NCI-H146 treated with DMSO at 0.1 percent for 48 hours (cell line): ENCODE data around the gene BRD8.

ENCODE experiments used
- DNase-seq: peaks from one replicate; lab custom pipeline; 2025; ENCODE audit not compliant: unreplicated experiment; lab: John Stamatoyannopoulos, UW

The BRD8 gene

DNA sequence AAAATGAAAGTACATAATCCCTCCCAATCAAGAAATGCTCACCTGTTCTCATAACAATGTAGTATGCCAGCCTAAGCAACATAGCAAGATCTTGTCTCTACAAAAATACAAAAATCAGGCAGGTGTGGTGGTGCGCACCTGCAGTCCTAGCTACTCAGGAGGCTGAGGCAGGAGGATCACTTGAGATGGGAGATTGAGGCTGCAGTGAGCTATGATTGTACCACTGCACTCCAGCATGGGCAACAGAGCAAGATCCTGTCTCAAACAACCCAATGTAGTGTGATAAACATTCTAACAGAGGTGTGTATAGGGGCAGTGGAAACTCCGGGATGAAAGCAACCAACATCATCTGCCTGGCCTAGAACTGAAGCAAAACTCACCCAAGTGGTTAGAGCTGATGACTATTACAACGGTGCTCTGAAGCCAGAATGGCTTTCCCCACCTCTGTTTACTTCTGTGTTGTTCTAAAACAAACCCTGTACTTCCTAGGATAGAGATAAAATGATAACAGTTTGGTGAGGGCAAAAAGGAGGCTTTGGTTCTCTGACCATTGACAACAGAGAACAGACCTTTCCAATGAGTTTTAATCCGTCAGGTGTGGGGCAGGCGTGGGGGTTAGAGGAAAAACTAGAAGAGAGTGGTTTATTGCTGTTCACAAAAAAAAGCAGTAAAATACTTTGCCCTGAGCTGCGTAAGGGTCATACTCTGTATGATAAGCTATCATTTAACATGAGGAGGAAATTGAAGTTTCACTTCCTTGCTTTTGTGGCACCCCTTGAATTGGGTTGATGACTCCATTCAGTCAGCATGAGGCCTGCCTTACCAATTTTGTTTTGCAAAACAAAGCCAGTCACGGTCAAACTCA is 75.7 kb downstream of the BRD8 start:
- DNase-seq = no peak

DNA sequence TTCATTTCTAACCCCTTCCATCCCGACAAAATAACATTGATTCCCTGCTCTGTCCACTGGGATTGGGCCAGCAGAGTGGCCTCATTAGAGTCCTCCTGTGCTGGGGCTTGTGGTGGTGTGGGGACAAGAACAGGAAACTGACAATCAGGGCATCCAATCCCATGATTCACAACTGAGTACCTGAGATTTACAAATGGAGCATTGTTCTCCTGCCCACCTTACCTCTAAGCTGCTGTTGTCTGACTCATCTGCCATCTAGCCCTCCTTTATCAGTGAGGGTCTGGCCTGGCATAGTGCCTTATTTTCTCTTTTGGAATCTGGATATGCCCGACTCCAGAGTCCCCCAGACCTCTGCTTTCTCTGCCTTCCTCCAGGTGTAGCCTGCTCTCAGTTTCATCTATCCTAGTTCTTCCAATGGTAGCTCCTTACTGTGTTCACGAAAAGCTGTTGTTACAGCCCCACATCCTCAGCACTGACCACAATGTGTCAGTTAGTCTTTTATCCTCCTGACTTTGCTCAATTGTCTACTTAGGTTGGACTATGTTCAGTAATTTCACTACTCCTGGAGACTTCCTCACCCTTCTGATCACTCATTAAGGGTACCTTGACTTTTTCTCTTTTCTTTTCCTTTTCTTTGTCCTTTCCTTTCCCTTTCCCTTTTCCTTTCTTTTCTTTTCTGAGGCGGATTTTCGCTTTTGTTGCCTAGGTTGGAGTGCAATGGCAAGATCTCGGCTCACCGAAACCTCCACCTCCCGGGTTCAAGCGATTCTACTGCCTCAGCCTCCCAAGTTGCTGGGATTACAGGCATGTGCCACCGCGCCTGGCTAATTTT is 81.2 kb downstream of the BRD8 start:
- no peak for DNase-seq

GRCh38 chr5:138096363-138096762 is 82.1 kb downstream of the BRD8 start:
- no peak for DNase-seq

- DNase-seq = no peak
These were observed 83.1 kb downstream of the BRD8 start for GRCh38 chr5:138095100-138095907.

DNA sequence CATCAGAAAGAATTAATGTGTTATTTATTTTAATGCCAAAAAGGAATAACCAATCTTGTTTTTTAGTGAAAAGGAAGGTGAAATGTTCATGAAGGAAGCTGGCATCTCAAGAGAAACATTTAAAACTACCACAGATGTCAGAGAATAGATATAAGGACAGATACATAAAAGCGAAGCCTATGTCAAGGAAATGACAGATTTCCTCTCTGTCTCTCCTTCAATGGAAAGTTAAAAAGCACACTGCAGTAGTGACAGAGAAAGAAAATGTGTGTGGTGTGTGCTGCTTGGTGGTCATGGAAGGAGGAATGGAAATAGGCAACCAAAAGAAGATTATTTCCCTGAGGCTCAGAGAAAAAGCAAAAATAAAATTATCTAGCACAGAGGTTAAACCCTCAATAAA is 85.4 kb downstream of the BRD8 start:
- no peak for DNase-seq

- DNase-seq = no peak
These were observed 86.1 kb downstream of the BRD8 start for GRCh38 chr5:138092301-138092700.

GRCh38 chr5:138091685-138092084 is 86.7 kb downstream of the BRD8 start:
- DNase-seq = no peak
